ENCODE data around the gene KIRREL3.

KIRREL3 gene

DNA sequence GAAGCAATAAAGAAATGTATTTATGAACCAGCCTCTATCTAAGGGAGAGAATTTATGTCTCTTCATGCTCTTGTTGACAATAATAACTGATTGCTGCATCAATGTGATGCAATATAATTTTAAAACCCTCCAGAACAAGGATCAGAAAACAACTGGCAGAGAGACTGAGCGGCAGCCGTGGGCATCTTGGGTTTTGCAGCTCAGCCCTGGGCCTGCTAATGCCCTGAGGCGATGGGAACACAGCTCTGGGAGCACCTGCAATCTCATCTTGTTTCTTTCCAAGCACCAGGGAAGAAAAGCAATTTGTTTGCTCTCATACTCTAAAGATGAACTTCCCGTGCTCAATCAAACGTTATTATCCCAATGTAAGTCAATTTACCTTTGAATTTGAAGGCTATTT lies 399.4 kb downstream of the KIRREL3 start:
- DNase-seq (ENCODE audit: low read depth) = no peak

DNA sequence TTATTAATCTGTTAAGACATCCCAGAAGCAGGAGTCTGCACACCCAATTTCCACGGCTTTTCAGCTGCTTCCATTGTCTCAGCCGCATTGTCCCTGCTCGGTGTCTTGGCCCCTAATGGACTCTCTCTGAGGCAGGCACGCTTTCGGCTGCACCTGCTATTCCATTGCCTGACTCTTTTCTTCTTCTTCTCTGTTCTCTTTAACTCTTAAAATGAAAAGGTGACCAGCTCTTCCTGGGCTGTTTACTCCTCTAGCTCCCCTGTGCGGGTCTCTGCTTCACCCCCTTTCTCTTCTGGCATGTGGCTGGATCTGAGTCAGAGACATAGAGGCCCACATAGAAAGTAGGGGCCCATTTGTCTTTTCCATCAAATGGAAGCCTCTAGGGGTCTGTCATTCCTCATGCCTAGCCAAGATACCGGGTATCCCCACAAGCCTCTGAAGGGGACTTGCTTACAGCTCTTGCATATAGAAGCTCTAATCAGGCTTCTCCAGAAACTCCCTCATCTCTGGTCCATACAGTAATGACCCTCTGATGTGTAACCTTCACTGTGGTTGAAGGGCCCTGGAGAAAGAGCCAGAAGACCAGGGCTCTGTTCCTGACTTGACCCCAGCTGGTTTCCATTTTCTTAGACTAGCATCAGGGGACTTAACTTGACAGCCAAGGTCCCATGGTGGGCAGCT lies 401.2 kb downstream of the KIRREL3 start:
- DNase-seq (ENCODE audit: low read depth) = no peak

DNA sequence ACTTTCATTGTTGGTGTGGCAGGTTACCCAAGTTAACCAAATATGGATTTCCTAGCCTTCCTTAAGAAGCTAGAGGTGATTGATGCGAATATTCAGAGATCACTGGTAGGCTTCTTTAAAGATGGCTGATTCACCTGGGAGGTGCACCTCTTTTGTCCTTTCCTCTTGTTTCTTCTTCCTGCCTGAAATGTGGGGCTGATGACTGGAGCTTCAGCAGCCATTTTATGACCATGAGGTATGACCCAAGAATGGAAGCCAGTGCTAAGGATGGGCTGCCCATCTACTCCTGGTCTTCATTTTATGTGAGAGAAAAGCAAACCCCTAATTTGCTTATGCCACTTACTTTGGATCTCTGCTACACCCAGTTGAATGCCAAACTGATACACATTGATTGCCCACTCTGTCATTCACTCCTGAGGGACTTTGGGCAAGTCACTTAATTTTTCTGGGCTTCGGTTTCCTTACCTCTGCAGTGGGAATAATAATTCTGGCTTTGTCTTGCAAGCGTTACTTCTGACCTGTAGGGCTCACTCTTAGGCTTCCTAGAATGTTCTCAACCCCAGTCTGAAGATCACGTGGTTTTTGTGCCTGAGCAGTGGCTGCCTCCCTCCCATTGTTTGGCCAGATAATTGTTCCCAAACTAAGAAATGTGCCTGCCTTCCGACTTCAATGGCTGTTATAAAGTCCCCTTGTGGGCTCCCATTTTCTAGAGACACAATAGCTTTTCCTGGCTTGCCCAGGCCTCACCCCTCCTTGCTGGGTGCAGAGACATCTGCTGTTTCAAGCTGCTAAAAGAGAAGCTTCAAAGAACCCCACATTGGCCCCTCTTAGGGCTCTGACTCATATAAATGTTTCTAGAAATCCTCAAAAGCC lies 402.0 kb downstream of the KIRREL3 start:
- no peak for DNase-seq (ENCODE audit: low read depth)

DNA sequence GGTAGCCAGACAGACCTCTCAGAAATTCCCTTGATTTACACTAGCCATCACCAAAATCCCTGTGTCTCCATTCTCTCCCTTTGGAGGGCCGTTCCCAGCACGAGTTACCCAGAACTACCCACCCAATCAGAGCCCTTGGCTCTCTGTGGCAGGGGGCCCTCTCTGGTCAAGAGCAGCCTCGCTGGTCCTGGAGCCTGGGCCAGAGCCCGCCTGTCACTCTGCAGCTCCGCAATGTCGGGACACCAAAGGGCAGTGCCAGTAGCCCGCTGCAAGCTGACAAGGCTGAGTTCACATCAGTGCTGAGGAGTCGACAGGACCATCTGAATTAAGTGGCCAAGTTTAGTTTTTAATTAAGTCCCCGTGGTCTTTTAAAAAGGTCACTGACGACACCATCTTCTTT lies 403.5 kb downstream of the KIRREL3 start:
- no peak for DNase-seq (ENCODE audit: low read depth)

DNA sequence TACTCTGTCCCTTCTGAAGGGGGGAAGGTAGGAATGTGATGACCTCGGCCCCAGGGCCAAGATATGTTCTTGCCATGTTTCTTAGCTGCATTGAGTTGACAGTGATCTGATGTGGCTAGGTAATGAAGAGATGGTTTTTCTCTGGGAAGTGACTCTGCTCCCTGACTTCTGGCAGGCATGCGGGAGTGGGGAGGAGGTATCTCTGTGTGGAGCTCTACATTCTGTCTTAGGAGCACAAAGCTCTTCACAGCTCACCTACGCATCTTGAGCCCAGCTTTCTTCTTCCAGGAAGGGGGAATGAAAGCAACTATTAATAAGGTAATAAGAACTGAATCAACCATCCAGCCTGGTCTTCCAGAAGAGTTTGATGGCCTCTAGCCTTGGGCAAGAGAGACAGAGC lies 404.1 kb downstream of the KIRREL3 start:
- no peak for DNase-seq (ENCODE audit: low read depth)

DNA sequence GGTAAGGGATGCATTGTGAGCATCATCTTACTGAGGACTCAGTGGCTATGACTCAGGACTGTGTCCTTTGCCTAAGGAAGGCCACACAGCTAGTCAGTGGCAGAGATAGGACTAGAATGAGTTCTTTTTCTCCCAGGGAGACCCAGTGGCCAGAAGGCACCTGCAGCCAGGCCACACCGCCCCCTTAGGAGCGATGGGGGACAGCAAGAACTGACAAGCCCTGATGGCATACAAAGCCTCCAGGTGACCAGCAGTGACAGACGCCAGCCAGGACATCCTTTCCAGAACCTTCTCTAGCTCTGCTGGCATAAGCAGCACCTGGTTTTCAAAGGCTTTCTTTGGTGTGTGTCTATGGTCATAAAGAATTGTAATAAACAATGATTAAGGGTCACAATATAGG lies 405.0 kb downstream of the KIRREL3 start:
- DNase-seq (ENCODE audit: low read depth) = no peak

DNA sequence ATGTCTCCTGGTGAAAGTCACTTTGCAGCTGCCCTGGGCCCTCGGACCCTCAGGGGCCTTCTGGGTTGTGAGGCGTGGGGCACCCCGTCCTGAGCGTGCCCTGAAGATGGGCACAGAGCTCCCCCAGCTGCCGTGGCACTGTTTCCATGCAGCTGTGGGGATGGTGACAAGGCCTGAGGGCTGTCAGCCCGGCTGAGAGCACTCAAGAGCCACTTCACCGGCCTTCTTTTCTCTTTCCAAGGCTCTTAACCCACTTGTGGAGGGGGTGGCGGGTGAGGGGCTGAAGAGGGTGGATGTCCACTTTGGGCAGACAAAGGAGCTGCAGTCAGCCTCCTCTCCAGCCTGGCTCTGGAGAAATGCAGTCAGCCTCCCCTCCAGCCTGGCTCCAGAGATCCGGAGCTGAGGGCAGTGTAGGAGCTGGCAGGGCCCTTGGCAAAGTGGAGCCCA lies 405.6 kb downstream of the KIRREL3 start:
- DNase-seq (ENCODE audit: low read depth) = no peak

DNA sequence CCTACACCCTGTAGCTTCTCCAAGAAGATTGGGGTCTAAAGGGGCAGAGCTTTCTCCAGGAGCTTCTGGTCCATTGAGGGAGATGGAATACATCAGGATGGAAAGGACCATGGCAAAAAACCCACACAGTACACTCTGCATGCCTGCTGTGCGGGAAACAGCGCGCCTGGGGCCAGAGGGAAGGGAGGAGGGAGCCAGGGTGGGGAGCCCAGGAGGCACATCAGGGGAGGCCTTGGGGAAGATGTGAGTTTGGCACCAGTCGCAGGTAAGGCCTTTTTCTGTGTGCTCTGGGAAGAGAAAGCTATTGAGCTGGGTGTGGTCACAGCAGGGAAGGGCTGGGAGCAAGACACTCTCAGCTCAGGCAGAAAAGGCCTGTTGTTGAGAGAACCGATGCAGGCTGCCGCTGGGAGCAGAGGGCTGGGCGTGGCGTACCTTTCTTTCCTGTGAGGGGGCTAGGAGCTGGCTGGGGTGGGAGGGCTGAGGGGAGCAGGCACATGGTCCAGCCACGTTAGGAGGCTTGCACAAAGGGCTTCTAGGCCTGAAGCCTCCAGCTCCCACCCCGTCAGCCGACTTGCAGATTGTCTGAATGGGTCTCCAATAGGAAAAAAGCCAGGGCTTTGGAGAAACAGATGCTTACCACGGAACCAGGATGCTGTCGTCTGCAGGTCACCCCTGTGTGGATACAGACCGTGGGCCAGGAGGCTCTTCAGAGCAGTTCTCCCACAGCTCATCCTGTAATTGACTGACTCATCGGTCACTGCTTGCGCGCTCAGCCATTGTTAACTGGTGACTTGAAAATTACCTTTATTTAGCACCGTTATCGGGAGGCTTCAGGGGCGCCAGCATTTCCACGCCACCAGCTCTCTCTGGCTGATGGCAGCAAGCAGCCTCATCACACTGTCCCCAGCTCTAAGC lies 407.8 kb downstream of the KIRREL3 start:
- DNase-seq (ENCODE audit: low read depth) = no peak

DNA sequence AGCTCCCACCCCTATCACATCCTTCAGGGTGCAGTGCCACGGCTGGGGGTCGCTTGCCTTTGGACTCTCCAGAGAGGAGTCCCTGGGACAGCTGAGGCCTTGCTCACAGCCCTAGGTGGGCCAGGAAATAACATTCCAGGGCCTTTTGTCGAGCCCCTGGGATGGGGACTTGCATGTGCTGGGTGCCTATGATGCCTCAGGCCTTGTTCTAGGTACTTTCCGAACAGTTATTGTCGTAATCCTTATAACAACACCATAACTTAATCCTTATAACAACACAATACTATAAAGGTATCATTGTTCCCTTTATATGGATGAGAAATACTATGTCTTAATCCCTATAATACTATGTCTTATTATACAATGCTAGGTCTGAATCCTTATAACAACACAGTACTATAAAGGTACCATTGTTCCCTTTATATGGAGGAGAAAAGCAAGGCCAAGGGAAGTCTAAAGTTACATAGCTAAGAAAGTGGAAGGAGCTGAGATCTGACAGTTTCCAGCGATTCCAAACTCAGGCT lies 408.5 kb downstream of the KIRREL3 start:
- DNase-seq (ENCODE audit: low read depth) = no peak

DNA sequence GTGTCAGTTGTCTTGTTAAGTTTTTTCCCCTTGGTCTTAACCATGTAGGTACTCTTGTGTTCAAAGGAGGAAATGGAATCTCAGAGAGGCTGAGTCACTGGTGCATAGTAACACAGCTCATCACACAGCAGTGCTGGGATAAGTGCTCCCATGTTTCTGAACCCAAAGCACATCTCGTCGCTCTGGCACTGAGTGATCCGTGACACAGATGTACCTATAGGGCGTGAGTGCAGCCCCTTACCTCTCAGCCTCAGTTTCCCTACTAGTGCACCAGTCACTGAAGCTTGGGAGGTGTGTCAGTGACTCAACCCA lies 411.1 kb downstream of the KIRREL3 start:
- no peak for DNase-seq (ENCODE audit: low read depth)

DNA sequence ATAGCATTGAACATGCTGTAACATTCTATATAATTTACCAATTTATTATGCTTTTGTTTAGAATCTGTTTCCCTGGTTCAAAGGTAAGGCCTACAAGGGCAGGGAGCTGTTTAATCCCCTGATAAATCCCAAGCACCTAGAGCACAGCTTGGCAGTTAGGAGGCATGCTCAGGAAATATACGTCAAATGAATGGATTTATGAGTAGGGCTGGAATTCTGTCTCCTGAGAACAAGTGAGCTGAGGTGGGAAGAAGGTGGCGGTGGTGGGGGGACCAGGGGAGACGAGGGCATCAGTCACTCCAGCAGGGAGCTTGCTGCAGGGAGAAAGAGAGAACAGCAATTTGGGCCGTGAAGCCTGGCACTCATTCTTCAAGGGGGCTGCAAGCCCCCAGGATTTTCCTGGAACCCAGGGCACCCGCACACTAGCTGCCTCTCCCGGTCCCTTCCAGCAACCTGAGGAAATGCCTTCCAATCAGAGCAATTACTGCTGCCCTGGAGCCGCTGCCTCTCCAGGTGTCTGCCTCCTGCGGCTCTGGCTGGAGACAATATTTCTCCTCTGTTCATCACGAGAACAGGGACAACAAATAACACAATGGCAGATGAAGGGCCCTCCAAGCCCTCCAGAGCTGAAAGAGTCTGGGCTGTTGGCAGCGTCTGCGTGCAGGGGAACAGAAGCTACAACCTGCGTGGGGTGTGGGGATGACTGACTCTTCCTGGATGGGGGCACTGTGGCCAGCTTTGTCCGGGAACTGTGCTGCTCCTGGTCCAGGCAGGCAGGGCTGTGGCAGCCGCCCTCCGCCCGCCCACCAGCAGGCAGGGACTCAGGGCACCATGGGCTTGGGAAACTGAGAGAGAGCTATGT lies 411.7 kb downstream of the KIRREL3 start:
- DNase-seq (ENCODE audit: low read depth) = no peak

DNA sequence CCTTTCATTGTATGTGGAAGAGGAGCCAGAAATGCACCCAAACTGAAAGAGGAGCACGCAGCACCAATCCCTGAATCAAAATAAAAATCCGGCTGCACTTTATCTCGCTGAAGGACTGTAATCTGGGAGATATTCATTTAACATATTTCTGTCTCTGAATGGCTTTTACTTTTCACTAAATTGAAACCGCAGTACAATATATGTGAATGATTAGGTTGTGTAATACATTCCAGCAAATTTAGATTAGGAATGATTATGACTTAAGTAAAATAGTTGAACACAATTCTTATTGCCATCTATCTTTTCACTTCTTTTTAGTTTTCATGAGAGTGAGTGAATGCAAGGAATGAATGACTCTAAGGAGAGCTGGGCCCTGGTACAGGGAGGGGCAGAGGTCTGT lies 413.0 kb downstream of the KIRREL3 start:
- no peak for DNase-seq (ENCODE audit: low read depth)

DNA sequence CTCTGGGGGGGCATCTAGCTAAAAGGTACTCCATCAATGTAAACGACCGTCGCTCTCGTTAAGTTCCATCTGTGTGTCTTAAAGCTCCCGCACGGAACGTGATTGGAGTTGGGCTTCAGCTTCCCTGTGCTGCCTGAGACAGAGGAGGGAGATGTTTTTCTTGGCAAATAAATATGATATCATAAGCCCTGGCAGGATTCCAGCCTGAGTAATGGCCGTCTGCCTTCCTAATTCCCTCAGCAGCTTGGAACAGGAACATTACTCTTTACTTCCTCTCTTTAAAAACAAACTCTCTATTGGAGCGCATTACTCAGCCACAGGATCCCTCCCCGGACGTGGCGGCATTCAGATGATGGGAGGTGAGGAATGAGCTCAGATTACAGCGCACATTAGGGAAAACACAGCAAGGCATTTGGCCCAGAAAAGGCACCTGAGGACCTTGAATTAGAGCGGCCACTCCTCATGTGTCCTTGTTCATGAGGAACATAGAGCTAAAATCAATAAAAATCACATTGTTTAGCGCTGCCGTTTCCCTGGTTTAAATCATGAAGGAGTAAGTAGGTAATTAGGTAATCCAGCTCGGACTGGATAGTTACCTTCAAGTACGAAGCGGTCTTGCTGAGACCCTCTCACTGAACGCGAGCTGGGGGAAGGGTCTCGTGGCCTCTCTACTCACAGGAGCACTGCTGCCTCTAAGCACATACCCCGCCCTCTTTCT lies 414.6 kb downstream of the KIRREL3 start:
- DNase-seq (ENCODE audit: low read depth) = peak; percentile 81

DNA sequence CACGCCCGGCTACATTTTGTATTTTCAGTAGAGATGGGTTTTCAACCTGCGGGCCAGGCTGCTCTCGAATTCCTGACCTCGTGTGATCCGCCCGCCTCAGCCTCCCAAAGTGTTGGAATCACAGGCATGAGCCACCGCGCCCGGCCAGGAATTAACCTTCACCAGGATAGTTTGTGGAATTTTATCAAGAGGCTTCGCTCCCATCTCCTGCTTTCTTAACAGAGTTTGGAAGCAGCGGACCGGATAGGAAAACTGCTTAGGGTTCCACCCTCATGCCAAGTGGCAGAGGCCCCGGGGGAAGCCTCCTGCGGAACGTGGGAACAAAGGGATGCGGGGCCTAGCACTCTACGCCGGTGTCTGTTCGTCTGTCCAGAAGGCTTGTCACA lies 415.2 kb downstream of the KIRREL3 start:
- no peak for DNase-seq (ENCODE audit: low read depth)

DNA sequence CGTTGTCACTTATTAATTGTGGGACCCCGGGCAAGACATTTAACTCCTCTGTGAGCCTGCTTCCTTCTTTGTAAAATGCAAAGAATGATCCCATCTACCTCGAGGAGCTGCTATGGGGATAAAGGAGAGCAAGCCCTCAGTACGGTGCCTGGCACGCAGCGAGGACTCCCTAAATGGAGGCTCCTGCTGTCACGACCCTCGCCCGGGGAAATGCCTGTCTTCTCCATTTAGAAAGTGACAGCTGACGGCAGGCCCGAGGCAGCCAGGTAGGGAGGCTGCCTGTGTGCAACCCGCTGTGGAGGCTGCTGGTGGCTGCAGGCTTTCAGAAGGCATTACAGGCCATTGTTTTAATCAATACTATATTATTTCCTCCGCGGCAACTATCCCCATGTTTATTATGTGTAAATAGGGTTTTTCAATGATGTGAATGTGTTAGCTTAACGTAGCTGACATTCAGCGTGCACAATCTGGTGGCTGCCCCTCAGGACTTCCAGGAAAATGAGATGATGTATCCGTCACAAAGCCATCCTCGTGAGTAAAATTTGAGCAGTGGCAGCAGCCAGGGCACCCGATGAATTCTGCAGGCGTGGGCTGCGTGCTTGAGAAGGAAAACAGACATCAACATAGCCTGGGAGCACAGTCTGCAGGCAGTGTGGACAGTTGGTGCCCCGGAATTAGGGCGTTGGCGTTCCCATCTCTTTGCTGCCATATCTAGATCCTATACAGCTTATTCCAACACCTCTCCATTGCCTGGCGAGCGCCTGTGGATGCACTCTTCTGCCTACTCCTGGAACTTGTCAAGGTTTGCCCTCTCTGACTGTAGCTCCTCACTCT lies 416.8 kb downstream of the KIRREL3 start:
- no peak for DNase-seq (ENCODE audit: low read depth)

DNA sequence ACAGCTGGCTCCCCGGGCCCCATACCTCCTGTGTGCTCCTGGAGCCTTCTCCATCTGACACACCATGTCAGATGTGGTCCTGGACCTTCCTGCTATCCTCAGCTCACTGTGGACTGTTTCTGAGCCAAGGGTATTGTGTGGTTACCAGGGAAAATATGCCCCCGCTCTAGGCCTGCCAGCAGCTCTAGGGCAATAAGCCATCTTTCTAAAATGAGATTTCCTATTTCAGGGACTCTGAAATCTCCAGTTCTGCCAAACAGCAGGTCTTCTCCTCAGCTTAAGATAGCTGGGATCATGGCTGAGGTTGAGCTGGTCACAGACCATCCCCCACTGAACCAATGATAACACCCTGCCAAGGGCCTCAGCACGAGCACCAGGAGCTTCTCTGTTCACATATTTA lies 417.5 kb downstream of the KIRREL3 start:
- DNase-seq (ENCODE audit: low read depth) = no peak

DNA sequence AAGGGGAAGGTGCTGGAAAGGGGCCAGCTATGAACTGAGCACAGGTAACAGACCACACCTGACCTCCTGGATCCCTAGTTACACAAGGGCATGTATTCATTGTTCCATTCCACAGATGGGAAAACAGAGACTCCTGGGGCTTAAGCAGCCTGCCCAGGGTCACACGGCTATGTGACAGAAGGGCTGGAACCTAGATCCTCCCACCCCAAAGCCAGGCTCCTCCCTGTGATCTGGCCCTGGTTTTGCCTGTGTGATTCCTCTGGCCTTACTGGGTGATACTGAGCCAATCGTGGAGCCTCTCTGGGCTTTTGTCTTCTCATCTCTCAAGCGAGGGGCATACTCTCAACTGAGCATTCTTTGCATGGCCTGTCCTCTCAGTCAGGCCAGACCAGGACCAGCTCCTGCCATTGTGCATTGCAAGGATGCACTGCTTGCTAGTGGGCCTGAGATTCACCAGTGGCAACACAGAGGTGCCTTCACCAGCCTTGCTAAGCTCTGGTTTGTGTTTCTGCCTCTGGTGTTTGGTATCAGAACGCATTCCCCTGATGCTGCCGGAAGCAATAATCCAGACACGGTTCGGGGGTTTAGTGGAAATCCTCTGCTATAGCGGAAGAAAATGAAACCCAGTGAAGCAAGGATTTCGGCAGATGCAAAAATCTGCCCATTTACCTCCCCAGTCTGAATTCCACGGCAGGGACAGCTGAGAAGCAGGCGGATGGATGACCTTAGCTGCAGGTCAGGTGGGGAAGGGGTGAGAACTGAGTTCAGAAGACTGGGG lies 418.5 kb downstream of the KIRREL3 start:
- DNase-seq (ENCODE audit: low read depth) = no peak

DNA sequence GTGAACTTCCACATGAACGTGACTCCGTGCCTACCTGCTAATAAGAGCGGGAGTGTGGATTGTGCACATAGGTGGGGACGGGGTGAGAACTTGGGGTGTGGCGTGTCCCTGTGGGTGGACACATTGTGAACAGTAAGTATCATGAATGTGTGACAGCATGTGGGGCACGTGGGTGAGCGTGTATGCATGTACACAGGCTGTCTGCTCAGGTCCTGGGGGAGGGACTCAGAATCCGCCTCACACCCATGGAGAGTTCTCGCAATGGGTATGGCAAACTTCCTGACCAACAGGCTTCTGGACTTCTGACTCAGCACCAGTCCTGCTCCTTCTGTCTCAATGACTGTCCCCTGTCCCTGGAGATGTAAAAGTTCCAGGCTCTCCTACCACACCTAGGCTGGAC lies 422.1 kb downstream of the KIRREL3 start:
- no peak for DNase-seq (ENCODE audit: low read depth)

DNA sequence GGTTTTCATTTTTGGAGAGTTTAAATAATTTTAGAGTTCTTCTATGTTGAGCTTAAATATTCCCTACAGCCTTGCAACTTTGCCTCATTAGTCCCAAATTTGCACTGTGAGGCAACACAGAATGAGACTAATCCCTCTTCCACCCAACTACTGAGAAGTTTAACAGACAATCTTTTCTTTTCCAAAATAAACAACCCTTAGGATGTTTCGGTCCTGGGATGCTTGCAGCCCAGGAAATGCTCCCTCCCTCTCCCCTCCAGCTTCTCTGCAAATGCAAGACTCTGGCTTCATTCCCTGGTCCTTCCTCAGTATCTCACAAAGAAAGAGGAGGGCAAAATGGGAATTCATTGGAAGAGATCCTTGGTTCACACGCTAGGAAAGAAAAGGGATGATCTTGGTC lies 422.5 kb downstream of the KIRREL3 start:
- no peak for DNase-seq (ENCODE audit: low read depth)

Measured in amniotic epithelial cell (primary cell).